COLO829 (cell line): Measurements from ENCODE around the gene GRIN2D.
"Not testable (repeated sequence)": the region's sequence is repeated elsewhere in the genome, so short reads cannot be mapped to it uniquely, and the experiment has no call there.

Source experiments
- DNase-seq: peaks from one replicate; pipeline ENCODE4 v3.0.0; 2012; ENCODE audit warnings: low spot score

The GRIN2D gene

GRCh38 chr19:48371771-48372170 is 21.7 kb upstream of the GRIN2D start:
- DNase-seq: not testable (repeated sequence)

DNA sequence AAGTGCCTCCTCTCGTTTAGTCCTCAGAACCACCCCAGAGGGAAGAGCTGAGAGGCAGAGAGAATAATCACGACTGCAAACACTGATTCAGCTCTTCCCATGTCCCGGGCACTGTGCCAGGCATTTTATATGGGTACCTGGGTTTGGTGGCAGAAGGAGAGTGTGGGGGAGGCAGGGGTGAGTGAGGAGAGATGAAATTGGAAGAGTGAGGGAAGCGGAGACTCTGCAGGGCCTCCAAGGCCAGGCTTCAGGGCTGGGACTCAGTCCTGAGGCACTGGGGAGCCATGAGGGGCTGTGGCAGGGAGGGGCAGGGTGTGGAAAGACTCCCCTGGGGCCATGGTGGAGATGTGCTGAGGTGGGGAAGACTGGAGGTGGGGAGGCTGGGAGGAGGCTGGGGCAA is 20.6 kb upstream of the GRIN2D start:
- DNase-seq: no peak

DNA sequence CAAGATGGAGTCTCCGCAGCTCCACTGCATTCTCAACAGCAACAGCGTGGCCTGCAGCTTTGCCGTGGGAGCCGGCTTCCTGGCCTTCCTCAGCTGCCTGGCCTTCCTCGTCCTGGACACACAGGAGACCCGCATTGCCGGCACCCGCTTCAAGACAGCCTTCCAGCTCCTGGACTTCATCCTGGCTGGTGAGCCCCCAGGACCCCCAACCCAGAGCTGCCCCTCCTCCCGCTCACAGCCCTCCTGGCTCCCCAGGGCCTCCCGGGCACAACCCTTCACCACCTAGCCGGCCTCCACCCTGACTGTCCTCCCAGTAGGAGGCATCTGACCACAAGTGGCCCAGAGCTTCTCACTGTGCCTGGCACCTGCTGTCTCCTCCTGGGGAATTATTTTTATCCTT is 19.9 kb upstream of the GRIN2D start:
- DNase-seq: no peak

DNA sequence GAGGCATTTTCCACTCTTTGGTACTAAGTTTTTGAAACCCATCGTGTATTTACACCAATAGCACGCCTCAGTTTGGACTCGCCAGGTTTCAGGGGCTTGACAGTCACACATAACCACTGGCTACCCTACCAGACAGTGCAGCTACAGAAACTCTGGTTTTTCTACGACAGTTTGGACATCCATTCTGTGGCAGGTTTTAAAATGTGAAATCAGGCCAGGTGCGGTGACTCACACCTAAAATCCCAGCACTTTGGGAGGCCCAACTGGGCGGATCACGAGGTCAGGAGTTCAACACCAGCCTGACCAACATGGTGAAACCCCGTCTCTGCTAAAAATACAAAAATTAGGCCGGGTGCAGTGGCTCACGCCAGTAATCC is 15.3 kb upstream of the GRIN2D start:
- DNase-seq: no peak

GRCh38 chr19:48379058-48379457 is 14.4 kb upstream of the GRIN2D start:
- DNase-seq: no peak

- no peak for DNase-seq
Observed at GRCh38 chr19:48381178-48381950, 12.1 kb upstream of the GRIN2D start.

- no peak for DNase-seq
Observed at GRCh38 chr19:48382286-48382685, 11.2 kb upstream of the GRIN2D start.

DNA sequence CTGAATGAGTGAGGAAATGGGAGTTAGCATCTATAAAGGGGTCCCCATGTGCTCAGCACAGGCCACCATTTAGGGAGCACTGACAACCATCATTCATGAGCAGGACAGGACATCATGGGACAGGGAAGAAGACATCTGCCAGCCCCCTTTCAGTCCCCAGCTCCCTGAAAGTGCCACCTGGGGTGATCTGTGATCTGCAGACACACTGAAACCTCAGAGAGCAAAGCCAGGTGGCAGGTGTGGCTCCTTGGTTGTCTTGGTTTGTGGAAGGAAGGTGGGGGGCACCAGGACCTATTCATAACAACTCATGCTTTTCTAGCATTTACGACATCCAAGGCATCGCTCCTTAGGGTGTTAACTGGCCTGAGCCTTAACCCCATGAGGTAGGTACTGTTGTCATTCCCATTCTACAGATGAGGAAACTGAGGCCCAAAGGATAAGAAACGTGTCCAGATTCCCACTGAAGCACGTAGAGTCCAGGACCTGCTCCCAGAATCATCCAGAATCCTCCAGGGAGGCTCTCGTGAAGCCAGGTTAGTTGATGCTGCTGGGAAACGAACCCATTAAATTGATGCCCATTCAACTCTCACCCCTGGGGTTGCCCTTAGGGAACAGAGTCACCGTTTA is 7.9 kb upstream of the GRIN2D start:
- no peak for DNase-seq

DNA sequence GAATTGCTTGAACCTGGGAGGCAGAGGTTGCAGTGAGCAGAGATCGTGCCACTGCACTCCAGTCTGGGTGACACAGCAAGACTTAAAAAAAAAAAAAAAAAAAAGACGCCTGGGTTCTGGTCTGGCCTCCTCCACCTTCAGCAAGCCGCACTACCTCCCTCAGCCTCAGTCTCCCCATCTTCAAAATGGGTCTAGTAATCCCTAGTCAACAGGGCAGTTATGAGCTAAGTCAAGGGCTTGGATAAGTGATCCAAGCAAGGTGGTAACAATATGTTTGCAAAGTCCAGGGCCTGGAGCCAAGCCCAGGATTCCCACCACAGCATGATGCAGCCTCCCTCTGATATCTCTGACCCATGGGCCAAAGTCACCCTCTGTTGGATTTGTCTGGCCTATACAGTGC is 6.5 kb upstream of the GRIN2D start:
- DNase-seq: no peak

GRCh38 chr19:48390188-48391099 is 3.0 kb upstream of the GRIN2D start:
- no peak for DNase-seq

GRCh38 chr19:48391100-48392005 is 2.1 kb upstream of the GRIN2D start, which contains the start of gene KDELR1:
Gene KDELR1 (minus strand): TSS chr19:48391551. CDS start chr19:48391358, 193 bp downstream.
- peak; percentile 79 for DNase-seq

GRCh38 chr19:48392006-48392344 is 1.5 kb upstream of the GRIN2D start:
- DNase-seq: not testable (repeated sequence)

DNA sequence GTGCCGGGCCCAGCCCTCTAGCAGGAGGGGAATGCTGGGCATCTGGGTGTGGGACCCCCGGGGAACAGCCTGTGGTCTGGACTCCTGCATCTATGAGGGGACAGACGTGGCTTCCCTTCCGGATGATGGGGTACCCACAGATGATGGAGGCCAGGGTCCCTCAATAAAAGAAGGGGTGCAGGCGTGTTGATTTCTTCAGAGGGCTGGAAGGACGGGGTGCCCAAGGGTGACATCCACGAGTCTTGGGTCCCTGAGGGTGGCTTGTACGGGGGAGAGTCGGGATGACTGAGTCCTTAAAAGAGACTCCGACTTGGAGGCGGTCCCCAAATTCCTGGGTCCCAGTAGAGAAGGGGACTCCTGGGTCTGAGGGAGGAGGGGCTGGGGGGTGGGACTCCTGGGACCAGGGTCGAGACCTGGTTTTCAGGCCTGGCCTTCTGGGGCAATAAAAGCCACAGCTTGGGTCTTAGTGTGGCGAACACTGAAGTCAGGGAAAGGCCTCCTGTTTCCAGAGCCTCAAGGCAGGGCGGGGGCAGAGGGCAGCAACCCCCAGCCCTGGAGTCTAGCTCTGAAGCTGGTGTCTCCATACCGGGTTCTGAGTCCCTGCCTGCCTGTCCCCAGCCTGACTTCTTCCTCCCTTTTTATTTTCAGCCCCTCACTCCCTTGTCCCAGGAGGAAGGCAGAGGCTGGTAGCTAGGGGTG is 459 bp upstream of the GRIN2D start:
- no peak for DNase-seq

GRCh38 chr19:48394331-48395169 is 1.1 kb downstream of the GRIN2D start:
- DNase-seq: no peak

GRCh38 chr19:48395170-48395455 is 1.6 kb downstream of the GRIN2D start:
- DNase-seq: no peak

DNA sequence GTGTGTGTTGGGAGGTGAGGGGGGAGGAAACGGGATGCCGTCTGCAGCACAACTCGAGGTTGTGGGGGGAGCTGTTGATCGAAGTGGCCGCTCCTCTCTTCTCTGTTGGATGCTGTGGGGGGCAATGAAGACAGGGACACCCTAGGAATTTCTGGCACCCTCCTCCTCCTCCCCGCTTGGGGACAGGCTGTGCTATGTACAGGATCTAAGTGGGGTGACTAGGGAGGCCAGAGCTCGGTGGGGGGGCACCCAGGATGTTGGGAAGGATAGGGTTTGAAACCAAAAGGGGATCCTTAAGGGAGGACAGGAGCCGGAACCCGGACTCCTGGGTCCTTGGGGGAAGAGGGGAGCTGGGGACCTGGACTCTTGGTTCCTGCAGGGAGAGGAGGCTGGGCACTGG is 2.0 kb downstream of the GRIN2D start:
- no peak for DNase-seq

DNA sequence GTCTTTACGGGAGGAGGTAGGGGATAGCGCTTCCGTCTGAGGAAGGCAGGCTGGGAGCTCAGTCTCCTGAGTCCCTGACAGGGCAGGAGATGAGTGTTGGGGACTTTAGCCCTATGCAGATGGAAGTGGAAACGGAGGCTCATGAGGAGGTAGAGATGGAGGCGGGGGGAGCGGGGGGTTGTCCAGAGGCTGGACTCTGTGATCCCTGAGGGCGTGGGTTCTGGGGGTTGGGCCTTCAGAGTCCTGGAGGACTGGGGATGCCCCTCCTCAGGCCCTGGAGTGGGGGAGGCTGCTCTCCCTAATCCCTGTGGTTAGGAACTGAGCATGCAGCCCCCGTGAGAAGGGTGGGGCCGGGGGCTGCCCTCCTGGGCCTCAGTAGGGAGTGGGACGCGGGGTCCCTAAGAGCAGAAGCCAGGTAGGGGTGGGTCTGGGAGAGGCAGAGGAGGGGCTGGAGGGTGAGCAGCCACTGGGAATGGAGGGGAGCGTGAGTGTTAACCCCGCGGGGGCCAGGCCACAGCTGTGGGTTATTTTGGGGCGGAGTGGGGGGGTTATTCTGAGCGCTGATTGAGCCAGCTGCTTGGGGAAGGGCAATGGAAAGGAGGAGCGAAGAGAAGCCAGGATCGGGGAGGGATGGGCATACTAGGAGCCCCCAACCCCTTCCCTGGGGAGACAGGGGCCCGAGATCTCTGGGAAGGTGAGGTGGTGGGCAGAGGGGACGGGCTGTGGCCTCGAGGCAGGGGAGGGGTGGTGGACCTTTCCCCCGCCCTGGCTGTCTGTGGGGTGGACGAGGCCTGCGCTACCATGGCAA is 2.8 kb downstream of the GRIN2D start:
- DNase-seq: no peak

DNA sequence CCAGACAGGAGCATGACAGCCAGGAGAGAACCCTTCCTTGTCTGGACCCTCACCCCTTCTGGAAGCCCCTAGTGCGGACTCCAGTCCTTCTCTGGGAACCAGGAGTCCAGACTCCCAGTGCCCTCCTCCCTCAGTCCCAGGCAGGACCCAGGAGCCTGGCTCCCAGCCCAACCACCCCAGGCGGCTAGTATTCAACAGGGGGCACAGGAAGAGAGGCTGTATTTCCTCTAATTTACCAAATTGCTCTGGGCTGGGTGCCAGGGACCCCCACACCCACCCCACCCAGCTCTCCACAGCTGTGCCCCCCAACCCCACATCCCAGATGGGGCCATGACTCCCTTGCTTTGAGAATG is 3.3 kb downstream of the GRIN2D start:
- DNase-seq: no peak

- DNase-seq: no peak
Observed at GRCh38 chr19:48397263-48398101, 4.0 kb downstream of the GRIN2D start.
